Endometrial microvascular endothelial cells (primary cell): Measurements from ENCODE around the gene TMEM52. TPM values are rescaled to one million over a fixed set of nuclear protein-coding genes. Genes with fewer than 3 reads are reported as not detected.

Experiments
- in situ Hi-C: cut with HindIII; loops from 2 replicates; pipeline ENCODE4 v1.10.0; 2017; ENCODE audit warnings: low sequenced_read_pairs, low pct_unique_long_range_greater_than_20kb; ENCODE audit errors: inconsistent ontology term
- total RNA-seq: library from RNA; depleted of rRNA; stranded (reverse); fragments of >200 nt; gene quantifications from one replicate; pipeline ENCODE4 v1.2.3, GENCODE V29; 2015; ENCODE audit errors: inconsistent ontology term

The TMEM52 gene
- total RNA-seq, 1 donor from 2014 or later, result not detected

- in situ Hi-C loops, result no loop called here
These were observed 401 bp upstream of the TMEM52 start for GRCh38 chr1:1919304-1920056.

GRCh38 chr1:1917995-1918900, 831 bp downstream of the TMEM52 start:
- in situ Hi-C loops, result no loop called here

- in situ Hi-C loops, result no loop called here
These were observed 1.6 kb downstream of the TMEM52 start for GRCh38 chr1:1917304-1917976.

GRCh38 chr1:1916851-1917251, 2.2 kb downstream of the TMEM52 start:
- in situ Hi-C loops, result no loop called here

GRCh38 chr1:1915911-1916840, 2.9 kb downstream of the TMEM52 start:
- in situ Hi-C loops, result no loop called here

GRCh38 chr1:1914971-1915692, 3.9 kb downstream of the TMEM52 start, which contains the start of gene CALML6:
TSS of gene CALML6 (plus strand) at chr1:1915260. CDS start at chr1:1915281, 21 bp downstream.
- in situ Hi-C loops, result no loop called here

GRCh38 chr1:1914101-1914970, 4.7 kb downstream of the TMEM52 start:
- in situ Hi-C loops, result no loop called here

GRCh38 chr1:1911350-1912041, 7.6 kb downstream of the TMEM52 start:
- in situ Hi-C loops, result no loop called here

GRCh38 chr1:1910651-1911331, 8.3 kb downstream of the TMEM52 start:
- in situ Hi-C loops, result no loop called here

- in situ Hi-C loops, result no loop called here
These were observed 9.0 kb downstream of the TMEM52 start for GRCh38 chr1:1910033-1910465.

GRCh38 chr1:1908506-1908791, 10.6 kb downstream of the TMEM52 start:
- in situ Hi-C loops, result no loop called here

GRCh38 chr1:1907098-1907736, 11.9 kb downstream of the TMEM52 start:
- in situ Hi-C loops, result no loop called here

GRCh38 chr1:1906185-1907097, 12.6 kb downstream of the TMEM52 start:
- in situ Hi-C loops, result no loop called here

- in situ Hi-C loops, result no loop called here
These were observed 15.9 kb downstream of the TMEM52 start for GRCh38 chr1:1903224-1903623.
